GM21529 (cell line): ENCODE measurements around the gene MSH5.
A peak's percentile ranks its signal among the peaks of the same experiment; 100 is the strongest.
"Not testable (repeated sequence)": the region's sequence is repeated elsewhere in the genome, so short reads cannot be mapped to it uniquely, and the experiment has no call there.

Experiments used
- ATAC-seq: cut with Tn5 transposase; IDR thresholded peaks from one replicate; pipeline ENCODE4 v1.9.1; 2021; ENCODE audit not compliant: unreplicated experiment

MSH5 gene

DNA sequence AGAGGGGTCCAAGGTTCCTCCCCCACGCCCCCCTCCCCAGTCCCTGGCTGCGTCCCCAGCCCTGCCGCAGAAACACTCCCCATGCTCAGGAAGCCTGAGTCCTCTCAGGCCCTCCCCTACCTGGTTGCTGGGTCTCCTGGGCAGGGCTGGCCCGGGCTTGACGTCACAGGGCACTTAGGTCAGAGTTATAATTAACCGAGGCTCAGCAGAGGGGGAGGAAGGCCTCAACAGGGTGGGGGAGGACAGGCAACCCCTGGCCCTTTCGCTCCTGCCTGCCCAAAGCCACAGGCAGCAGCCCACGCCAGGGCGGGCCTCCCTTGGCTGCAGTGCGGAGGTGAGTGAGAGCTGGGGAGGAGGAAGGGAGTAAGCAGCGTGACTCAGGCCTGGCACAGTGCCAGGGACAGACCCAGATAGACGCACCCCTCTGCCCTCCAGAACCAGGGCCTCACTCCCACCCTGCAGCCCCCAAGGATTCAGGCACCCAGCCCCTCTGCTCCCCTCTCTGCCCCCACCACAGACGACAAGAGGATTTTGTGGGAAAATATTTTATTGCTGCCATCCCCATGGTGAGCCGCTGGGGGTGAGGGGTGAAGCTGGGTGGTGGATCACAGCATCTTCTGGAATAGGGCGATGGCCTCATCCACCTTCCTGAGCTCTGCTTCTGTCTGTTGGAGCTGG is 37.3 kb downstream of the MSH5 start, which contains the start of gene VWA7:
VWA7 (minus strand) TSS at position 340 of the 678 bp plus-strand sequence. CDS start 549 bp downstream, outside the sequence.
- peak; percentile 68 for ATAC-seq

DNA sequence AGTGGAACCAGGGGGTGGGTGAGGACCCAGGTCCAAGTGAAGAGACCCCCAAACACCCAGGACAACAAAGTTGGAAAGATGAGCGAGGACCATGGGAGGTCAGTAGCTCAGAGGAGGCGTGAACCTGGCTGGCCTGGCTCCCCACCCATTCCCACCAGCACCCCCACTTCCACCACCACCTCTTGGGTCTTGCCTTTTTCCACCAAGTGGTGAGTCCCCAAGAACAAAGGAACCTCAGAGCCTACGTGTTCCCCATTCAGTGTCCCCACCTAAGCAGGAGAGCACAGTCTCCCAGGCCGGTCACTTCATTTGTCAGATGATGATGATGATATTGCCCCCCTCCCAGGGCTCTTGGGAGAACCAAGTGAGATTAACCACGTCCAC is 37.9 kb downstream of the MSH5 start:
- ATAC-seq, result no peak

DNA sequence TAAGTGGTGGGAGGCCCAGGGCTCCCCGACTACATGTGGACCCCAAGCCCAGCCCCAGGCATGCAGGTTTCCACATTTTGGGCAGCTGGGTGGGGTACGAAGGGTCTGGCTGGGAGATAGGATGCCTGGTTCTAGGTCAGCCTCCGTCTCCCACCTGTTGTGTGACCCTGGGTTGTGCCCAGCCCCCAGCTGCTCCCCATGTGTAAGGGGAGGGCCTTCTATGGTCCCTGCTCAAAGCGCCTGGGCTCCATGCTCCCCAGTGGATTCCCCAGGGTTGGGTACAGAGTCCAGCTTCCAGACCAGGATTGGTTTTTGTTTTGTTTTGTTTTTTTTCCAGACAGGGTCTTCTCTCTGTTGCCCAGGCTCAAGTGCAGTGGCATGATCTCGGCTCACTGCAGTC is 38.4 kb downstream of the MSH5 start:
- ATAC-seq, result no peak

DNA sequence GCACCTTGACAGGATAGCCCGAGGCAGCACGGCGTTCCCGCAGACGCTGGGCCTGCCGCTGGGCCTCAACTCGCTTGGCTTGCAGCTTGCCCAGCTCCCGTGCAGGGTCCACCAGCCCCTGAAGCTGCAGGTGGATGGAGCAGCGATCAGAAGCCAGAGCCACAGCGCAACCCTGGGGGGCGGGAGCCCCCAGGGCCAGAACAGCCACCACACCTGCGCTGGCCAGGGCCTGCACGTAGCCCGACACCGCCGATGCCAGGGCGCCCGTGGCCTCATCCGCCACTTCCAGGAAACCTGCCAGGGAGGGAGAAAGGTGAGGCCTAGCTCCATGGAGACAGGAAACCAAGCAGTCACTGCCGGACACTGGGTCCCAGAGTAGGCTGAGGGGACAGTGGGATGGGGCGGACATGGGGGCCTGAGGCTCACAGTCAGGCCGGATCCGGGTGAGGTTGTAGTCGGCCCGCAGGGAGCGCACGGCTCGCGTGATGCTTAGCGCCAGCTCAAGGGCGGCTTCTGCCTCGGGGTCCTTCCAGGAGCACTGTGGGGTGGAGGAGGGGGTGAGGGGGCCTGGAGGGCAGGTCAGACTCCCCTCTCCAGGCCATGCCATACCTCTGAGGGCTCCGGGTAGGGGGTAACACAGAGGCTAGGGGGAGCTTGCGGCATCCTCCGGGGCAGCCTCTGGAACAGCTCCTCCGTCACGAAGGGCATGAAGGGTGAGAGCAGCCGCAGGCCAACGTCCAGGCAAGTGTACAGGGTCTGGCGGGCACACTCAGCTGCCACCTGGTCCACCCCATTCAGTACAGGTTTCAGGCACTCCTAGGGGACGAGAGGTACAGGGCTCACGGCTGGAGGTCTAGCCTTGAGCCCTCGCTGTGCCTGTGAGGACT is 39.4 kb downstream of the MSH5 start:
- no peak for ATAC-seq

DNA sequence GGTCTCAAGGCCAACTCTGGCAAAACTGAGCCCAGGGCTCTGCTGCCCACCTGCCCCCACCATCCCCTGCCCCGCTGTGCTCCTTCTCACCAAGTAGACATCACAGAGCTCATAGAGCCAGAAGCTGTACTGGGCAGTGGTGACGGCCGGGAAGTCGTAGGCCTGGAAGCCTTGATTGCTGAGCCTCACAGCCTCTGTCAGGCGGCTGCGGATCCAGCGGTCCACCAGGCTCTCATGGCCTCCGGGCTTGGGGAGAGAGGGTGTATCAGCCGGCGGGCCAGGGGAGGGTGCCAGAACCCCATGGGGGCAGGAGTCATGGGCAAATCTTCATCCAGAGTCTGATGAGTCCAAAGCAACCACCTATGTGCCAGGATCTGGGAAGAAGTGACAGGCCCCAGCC is 40.1 kb downstream of the MSH5 start:
- no peak for ATAC-seq

DNA sequence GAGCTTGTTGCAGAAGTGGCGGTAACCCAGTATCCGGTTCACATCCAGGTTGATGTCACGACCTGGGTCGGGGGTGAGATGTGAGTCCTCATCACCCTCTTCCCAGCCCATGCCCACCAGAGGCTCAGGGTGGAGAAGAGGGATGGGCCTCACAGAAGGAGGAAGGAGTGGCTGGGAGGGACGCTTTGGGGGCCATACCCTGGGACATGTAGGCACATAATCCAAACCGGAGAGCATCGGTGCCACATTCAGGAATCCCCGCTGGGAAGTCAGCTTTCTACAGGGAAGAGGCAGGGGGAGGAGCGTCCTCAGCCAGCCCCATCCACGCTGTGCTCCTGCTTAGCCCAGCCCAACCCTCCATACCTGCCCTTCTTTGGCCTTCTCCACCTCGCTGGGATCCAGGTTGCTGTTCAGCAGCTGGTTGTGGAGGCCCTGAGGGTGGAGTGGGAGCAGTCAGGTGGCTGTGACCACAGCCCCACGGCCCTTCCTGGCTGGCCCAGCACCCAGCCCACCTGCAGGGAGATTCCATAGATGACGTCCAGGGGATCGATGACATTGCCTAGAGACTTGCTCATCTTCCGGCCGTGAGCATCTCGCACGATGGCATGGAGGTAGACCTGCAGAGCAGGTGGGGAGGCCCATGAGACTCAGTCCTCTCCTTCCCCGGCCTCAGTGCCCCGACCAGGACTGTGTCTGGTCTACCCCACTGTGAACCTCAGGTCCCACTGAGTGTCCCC is 40.9 kb downstream of the MSH5 start:
- no peak for ATAC-seq

DNA sequence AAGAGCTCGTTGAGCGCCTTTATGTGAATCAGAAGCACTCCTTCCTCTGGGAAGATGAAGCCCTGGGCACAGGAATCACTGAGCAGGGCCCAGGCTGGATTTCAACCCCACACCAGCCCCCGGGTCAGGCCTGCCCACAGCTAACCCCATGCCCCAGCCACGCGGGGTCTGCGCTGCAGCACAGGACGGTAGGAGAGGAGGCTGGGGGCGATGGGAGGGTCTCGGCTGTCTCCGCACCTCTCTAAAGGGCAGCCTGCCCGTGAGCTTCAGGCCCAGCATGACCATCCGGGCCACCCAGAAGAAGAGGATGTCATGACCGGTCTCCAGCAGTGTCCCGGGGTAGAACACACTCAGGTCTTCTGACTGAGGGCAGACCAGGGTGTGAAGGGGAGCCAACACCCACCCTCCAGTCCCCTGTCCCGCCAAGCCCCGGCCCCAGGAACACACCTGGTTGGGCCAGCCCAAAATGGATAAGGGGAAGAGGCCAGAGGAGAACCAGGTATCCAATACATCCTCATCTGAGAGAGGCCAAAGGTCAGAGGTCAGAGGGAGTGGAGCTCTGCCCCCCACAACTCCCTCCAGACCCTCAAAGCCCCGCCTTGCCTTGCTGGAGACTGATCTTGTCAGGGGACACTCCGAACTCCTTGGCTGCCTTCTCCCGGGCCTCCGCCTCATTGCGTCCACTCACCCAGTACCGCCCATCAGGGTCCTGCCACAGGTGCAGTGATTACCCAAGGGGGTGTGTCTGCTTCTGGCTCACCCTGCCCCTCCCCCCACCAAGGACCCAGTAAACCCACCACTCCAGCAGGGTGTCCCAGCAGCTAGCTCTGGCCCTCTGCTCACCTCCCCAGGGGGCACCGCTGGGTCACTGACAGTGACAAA is 41.7 kb downstream of the MSH5 start:
- no peak for ATAC-seq

DNA sequence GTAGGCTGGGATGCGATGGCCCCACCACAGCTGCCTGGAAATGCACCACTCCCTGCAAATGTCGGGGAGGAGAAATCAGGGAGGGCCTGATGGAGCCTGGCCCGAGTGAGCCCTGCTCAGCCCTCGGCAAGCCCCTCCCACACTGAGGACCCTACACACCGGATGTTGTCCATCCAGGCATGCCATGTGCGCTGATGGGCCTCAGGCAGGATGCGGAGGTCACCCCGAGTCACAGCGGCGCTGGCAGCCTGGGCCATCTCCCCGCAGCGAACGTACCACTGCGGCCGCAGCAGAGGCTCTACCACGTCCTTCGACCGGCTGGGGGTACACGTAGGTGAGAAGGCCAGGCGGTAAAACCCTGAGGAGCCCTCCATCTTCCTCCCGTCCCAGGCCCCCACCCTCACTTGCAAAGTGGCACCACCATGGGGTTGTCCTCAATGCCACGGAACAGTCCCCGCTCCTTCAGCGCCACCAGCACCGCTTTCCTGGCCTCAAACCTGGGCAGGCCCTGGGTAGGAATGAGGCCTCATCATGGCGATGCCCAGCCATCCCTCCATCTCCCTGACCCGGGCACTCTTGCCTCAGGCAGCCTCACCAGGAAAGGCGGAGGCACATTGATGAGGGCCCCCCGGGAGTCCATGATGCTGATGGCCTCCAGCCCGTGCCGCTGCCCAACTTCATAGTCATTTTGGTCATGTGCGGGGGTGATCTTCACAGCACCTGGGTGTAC is 42.5 kb downstream of the MSH5 start:
- no peak for ATAC-seq

DNA sequence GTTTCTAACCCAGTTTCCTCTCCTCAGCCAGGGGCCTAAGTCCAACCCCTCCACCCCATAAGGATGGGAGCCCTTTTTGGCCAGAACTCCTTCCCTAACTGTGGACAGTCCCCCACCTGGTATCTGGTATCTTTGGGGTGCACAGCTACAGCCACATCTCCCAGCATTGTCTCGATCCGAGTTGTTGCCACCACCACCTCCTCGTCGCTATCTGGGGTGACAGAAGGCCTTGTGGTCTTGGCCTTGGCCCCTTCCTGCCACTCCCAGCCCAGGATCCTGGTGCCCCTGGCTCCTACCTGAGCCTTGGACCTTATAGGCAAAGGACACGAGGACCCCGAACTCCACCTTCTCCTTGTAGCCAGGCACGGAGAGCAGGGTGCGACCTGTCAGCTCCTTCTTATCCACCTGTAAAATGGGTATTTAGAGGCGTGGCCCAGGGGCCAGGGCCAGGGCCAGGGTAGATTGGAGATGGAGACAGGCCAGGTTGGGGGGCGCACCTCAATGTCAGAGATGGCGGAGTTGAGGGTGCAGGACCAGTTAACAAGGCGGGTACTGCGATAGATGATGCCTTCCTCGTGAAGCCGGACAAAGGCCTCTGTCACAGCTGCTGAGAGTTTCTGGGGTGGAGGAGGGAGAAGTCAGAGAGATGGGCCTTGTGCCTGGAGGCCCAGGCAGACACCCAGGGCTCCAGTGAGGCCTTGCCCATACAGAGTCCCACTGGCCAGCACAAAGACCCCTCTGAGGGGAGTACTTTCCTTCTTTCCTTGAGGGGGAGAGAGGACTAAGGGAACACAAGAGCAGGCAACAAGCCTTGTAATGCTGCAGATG is 44.5 kb downstream of the MSH5 start:
- no peak for ATAC-seq

DNA sequence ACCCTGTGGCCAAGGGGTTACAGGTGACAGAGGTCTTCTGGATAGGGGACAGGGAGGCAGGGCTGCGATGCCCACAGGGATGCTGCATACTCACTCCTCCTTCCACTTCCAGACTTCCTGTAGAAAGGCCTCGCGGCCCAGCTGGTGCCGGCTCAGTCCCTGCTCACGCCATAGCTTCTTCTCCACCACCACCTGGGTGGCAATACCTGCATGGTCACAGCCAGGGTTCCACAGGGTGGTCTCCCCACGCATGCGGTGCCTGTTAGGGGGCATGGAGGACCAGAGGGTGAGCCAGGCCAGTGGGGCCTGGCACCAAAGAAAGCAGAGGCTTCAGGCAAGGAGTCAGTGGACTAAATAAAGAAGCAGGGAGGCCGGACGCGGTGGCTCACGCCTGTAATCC is 45.7 kb downstream of the MSH5 start:
- ATAC-seq, result no peak

DNA sequence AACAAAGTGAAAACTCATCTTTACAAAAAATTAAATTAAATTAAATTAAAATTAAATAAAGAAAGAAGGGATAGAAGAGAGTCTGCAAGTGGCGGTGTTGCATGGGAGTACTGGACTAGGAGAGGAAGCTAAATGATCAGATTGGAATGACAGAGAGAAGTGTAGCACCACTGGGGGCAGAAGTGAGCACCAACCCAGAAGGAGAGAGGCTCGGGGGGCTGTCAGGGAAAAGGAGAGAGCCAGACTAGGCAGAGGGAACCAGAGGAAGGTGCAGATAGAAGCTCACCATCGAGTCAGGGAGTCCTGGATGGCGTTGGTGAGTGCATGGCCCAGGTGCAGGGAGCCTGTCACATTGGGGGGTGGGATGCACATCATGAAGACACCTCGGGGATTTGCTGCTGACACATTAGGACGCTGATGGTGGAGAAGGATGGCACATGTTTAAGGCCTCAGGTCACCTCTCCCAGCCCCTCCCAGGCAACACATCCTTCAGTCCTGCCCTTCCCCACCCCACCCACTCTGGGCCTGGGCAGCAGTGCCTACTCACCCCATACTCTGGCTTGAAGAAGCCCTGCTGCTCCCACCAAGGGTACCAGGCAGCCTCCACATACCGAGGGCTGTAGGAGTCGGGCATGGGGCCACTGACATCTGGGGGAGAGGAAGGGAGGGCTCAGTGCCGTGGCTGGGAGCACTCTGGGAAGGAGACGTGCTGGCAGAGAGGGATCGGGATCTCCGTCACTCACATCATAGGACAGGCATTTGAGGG is 51.7 kb downstream of the MSH5 start:
- no peak for ATAC-seq

DNA sequence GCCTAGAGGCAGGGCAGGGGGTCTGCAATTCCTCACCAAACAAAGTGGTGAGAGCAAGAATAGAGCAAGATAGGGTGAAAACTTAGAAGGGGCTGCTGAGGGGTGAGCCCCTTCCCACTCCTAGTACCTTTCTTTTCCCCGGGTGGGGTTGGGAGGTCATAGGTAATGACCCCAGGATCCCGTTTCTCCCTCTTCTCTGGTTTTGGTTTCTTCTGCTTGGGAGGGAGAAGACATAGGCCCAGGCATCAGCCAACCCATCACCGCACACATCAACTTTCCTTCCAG is 52.2 kb downstream of the MSH5 start:
- ATAC-seq, result no peak

DNA sequence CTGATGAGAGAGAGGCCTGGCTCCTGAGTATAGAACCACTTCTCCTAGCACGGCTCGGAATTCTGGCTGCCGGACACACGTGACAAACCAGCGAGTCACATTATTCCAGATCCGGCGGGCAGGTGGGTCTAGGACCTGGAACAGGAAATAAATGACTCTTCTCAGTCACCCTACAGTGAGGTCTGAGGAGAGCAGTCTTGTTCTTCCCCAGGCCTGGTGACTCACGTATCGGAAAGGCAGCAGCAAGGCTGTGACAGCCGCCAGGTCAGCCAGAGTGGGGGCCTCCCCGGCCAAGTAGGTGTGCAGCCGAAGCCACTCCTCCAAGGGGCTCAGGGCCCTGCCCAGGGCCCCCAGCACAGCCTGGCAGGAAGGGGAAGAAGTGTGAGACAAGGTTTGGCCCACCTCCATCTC is 53.0 kb downstream of the MSH5 start:
- ATAC-seq, result no peak

DNA sequence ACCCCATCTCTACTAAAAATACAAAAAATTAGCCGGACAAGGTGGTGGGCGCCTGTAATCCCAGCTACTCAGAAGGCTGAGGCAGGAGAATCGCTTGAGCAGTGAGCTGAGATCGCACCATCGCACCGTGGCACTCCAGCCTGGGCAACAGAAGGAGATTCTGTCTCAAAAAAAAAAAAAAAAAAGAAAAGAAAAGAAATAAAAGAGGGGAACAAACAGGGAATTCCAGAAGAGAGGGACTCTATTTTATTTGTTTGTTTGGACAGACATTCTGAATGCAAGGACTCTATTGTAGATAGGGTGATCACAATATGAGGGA is 54.1 kb downstream of the MSH5 start:
- ATAC-seq, result not testable (repeated sequence)

DNA sequence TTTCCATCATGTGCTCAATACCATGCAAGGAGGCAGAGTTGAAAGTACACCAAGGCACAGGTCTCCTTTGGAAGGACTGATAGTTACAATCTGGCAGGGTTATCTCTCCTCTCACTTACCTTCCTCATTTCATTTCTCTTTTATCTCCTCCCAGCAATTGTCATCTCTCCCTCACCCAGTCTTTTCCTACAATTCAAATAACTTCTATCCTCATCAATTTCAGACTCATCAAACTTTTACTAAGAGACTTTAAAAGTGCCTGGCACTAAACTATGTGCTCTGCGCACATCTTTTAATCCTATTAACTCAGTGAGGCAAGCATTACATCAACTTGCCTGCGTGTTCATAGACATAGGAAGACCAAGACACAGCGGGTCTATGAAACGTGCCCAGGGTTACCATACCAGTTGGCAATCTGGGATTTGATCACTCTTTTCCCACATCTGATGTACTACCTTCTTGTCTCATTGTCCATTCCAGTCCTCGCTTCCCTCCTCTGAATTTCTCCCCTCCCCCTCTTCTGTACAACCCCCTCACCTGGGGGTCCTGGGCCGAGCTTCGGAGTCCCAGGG is 54.6 kb downstream of the MSH5 start:
- no peak for ATAC-seq

DNA sequence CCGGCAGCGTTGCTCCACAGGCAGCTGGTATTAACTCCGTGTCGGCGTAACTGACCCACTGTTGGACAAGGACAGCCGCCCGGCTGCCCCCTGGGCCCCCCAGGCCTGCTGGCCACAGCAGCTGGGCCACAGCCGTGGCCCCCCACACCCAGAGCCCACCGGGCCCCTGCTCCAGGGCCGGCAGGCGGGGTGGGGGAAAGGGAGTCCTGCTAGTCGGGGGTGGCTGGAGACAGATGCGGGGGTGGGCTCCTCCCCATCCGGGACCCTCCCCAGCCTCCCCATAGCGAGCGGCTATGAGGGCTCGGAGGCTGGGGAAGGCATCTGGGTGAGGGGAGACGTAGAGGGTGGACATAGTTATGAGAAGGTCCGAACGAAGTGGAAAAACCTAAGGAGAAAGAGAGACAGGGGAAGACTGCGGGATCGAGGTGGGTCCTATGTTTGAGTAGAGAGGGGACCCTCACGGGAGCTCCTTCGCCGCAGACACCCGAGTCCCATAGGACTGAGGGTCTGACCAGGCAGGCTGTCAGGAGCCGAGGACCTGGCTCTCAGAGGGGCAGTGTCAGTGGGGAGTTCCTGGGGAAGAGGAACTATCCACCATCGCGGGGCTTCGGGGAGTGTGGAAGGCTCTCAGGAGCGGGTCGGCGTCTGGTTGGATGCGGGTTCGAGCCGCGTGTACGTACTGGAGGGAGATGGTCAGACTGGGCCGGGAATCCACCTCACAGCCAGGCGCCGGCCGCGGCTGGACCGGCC is 55.2 kb downstream of the MSH5 start:
- peak; percentile 8 for ATAC-seq

DNA sequence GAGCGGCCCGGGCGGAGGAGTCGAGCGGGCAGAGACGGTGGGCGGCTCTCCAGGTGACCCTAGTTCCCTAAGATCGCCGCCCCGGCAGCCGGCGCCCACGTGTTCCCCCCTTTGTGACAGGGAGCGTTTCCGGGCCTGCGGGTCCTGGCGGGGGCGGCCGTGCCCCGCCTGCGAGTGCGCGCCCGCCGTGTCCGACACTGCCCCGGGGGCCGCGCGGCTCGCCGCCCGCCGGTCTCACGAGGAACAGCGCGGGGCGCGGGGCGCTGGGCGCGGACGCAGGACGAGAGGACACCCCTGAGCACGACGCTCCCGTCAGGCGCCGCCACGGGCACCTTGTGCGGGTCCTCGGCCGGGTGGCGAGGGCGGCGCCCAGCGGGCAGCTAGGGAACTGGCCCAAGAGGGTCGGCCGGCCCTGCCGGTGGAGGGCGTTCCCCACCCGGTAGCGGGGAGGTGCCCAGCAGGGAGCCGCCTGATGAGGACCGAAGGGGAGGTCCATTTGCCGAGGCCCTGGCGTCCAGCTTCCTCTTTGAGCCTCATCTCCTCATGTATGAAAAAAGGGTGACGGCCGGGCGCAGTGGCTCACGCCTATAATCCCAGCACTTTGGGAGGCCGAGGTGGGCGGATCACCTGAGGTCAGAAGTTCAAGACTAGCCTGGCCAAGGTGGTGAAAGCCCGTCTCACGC is 56.0 kb downstream of the MSH5 start, which contains the start of gene VARS1:
VARS1 (minus strand) TSS at position 137 of the 683 bp plus-strand sequence. CDS start 535 bp downstream, outside the sequence.
- peak; percentile 78 for ATAC-seq
